ENCODE data around the gene PEAK1. TPM values are rescaled to one million over a fixed set of nuclear protein-coding genes. Genes with fewer than 3 reads are reported as not detected.
A peak's percentile ranks its signal among the peaks of the same experiment; 100 is the strongest.

PEAK1 gene
- total and polyA plus RNA-seq, 2 experiments from 2014 or later, result 15.8 to 42.0 TPM

GRCh38 chr15:77291107-77291506 is 128.8 kb downstream of the PEAK1 start:
- H3K27me3 ChIP-seq, result no peaks in the 10 kb centered on the region
- no peak for TF ChIP-seq CTCF (IDR thresholded peaks at IDR 0.05; ENCODE audit: low read depth, low read length)
- no peaks in the 10 kb centered on the region for H3K36me3 ChIP-seq
- H3K27ac ChIP-seq, result no peak overlapping the region
- H3K4me3 ChIP-seq, result no peak overlapping the region
- DNase-seq (ENCODE audit: low read depth in 1 of 2, low spot score in 1 of 2), result no peak
- H3K9me3 ChIP-seq (ENCODE audit: low read depth), result no peaks in the 10 kb centered on the region
- H3K4me1 ChIP-seq (ENCODE audit: low read depth), result peaks cover 14% of the 10 kb centered on the region

DNA sequence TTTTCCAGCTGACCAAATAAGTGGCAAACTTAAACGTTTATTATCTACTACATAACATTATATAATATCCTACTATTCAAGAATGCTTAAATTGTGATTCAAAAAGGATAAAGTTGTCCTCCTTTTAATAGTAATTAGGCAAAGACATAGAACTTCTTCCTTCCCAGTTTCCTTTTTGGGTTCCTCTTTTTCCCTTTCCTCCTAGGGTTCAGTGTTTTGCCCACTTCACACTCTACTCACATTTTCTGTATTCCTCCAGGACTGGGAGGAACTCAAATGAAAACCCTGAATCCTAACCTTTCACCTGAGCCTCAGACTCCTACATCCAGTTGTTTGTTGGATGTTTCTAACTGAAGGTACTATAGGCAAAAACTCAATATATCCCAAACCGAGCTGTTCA is 132.5 kb downstream of the PEAK1 start:
- no peak overlapping the region for H3K27ac ChIP-seq
- no peak for DNase-seq (ENCODE audit: low read depth in 1 of 2, low spot score in 1 of 2)
- H3K4me3 ChIP-seq, result no peak overlapping the region
- no peaks in the 10 kb centered on the region for H3K9me3 ChIP-seq (ENCODE audit: low read depth)
- H3K36me3 ChIP-seq, result no peaks in the 10 kb centered on the region
- no peaks in the 10 kb centered on the region for H3K27me3 ChIP-seq
- no peak for TF ChIP-seq CTCF (IDR thresholded peaks at IDR 0.05; ENCODE audit: low read depth, low read length)
- no peaks in the 10 kb centered on the region for H3K4me1 ChIP-seq (ENCODE audit: low read depth)

- Histone ChIP-seq H3K4me3 (no peak overlapping the region), H3K4me1 (ENCODE audit: low read depth) (no peaks in the 10 kb centered on the region), H3K27ac (no peak overlapping the region), H3K27me3 (no peaks in the 10 kb centered on the region), H3K9me3 (ENCODE audit: low read depth) (no peaks in the 10 kb centered on the region), H3K36me3 (no peaks in the 10 kb centered on the region)
- no peak for TF ChIP-seq CTCF (IDR thresholded peaks at IDR 0.05; ENCODE audit: low read depth, low read length)
- DNase-seq (ENCODE audit: low read depth in 1 of 2, low spot score in 1 of 2), result no peak
Observed at GRCh38 chr15:77285057-77285997, 134.6 kb downstream of the PEAK1 start.

- Histone ChIP-seq H3K27me3 (no peaks in the 10 kb centered on the region), H3K9me3 (ENCODE audit: low read depth) (no peaks in the 10 kb centered on the region), H3K27ac (no peak overlapping the region), H3K4me3 (no peak overlapping the region), H3K36me3 (no peaks in the 10 kb centered on the region), H3K4me1 (ENCODE audit: low read depth) (no peaks in the 10 kb centered on the region)
- no peak for TF ChIP-seq CTCF (IDR thresholded peaks at IDR 0.05; ENCODE audit: low read depth, low read length)
- DNase-seq (ENCODE audit: low read depth in 1 of 2, low spot score in 1 of 2), result peak in 1 of 2 donors; percentile 48
Observed at GRCh38 chr15:77282333-77282732, 137.6 kb downstream of the PEAK1 start.

DNA sequence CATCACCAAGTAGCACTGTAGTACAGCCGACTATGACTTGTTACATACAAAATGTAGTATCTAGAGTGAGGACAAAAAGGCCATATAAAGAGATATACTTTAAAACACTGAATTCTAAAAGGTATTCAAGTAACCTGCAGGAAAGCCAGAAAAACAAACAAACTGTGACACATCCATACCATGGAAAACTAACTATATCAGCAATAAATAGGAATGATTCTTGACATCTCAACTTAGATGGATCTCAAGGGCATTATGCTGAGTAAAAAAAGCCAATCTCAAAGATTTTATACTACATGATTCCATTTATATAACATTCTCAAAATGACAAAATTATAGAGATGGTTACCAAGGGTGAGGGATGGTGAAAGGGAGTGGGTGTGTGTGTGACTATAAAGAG is 143.0 kb downstream of the PEAK1 start:
- H3K27me3 ChIP-seq, result no peaks in the 10 kb centered on the region
- H3K27ac ChIP-seq, result no peak overlapping the region
- DNase-seq (ENCODE audit: low read depth in 1 of 2, low spot score in 1 of 2), result no peak
- no peak for TF ChIP-seq CTCF (IDR thresholded peaks at IDR 0.05; ENCODE audit: low read depth, low read length)
- H3K9me3 ChIP-seq (ENCODE audit: low read depth), result no peaks in the 10 kb centered on the region
- no peak overlapping the region for H3K4me3 ChIP-seq
- H3K4me1 ChIP-seq (ENCODE audit: low read depth), result no peaks in the 10 kb centered on the region
- no peaks in the 10 kb centered on the region for H3K36me3 ChIP-seq

Measured in cardiac muscle cell (in vitro differentiated cells and primary cell).